GM19452 (cell line): ENCODE data around the gene ZNF613.
"Not testable (repeated sequence)": the region's sequence is repeated elsewhere in the genome, so short reads cannot be mapped to it uniquely, and the experiment has no call there.

Experiments
- ATAC-seq: cut with Tn5 transposase; IDR thresholded peaks from one replicate; pipeline ENCODE4 v1.9.1; 2021; ENCODE audit not compliant: unreplicated experiment

The ZNF613 gene

DNA sequence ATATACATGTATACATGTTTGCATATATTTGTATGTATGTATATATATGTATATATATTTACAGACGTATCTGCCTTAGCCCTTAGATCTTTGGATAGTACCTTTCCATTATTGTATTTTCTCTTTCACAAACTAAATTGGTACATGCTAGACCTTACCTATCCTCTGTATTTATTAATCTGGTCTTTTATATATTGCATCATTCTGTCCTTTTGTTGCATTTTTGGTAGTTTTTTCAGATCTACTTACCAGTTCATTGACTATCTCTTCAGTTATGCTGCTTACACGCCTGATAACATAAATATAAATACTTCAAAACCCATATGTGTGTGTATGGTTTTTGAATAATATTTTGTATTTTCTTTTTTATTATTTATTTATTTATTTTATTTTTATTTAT is 11.7 kb downstream of the ZNF613 start:
- no peak for ATAC-seq

- no peak for ATAC-seq
Observed at GRCh38 chr19:51944798-51945552, 17.7 kb downstream of the ZNF613 start.

GRCh38 chr19:51946602-51947001 is 19.3 kb downstream of the ZNF613 start:
- ATAC-seq, result no peak

DNA sequence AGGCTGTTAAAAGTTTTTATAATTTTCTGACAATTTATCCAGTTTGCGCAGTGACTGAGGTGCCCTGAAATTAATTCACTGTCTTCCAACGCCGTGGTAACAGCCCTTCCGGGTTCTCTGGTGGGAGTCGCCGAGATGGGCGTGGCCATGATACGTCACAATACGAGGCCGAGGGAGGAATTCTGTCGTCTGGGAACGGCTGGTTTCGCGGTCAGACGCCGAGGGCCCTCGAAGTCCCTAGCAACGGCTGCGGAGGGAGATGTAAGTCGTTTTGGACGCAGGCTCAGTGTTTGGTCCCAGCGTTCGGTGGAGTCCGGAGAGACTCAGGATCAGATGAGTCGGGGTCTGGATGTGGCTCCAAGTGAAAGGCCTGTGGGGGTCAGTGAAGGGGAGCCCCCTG is 21.7 kb downstream of the ZNF613 start:
- no peak for ATAC-seq

- ATAC-seq, result not testable (repeated sequence)
Observed at GRCh38 chr19:51957846-51958245, 30.6 kb downstream of the ZNF613 start.

DNA sequence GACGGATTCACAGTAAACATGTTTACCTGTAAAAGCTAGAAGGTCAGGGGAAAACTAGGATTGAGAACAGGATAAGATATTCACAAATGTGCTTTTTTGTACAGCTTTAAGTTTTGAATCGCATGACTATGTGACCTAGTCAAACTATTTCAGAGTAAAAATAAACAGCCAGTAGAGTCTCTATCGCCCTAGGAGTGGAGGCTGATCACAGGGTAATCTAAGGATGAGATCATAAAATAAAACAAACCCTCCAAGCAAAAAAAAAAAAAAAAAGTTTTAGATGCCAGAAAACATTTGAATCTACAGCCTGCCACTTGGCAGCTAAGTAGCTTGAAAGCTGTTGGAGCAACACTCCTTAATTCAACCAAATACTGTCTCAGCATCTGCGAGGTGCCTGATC is 32.5 kb downstream of the ZNF613 start:
- ATAC-seq, result no peak

DNA sequence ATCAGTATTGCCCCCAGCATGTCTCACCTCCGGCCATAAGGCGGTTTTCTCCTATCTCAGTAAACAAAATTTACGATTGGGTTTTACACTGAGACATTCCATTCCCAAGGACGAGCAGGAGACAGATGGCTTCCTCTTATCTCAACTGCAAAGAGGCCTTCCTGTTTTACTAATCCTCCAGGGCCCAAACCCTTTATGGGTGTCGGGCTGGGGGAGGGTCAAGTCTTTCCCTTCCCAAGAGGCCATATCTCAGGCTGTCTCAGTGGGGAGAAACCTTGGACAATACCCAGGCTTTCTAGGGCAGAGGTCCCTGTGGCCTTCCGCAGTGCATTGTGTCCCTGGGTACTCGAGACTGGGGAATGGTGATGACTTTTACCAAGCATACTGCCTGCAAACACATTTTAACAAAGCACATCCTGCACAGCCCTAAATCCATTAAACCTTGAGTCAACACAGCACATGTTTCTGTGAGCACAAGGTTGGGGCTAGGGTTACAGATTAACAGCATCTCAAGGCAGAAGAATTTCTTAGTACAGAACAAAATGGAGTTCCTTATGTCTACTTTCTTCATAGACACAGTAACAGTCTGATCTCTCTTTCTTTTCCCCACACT is 33.5 kb downstream of the ZNF613 start:
- ATAC-seq, result not testable (repeated sequence)

- no peak for ATAC-seq
Observed at GRCh38 chr19:51965583-51965982, 38.3 kb downstream of the ZNF613 start.

DNA sequence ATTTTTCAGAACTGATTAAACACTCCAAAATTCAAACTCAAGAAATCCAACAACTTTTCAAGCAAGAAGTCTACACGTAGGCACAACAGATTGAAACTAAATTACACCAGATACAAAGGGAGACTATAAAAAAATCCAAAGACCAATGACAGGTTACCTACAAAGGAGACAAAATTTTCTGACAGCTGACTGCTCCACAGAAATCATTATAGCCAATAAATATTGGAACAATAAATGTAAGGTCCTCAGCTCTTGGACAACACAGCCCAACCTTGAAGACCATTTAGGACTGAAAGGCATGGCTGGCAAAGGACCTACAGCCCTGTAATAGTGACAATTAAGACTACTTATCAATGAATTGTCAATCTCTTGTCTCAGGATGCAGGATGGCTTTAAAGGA is 43.4 kb downstream of the ZNF613 start:
- ATAC-seq, result no peak

DNA sequence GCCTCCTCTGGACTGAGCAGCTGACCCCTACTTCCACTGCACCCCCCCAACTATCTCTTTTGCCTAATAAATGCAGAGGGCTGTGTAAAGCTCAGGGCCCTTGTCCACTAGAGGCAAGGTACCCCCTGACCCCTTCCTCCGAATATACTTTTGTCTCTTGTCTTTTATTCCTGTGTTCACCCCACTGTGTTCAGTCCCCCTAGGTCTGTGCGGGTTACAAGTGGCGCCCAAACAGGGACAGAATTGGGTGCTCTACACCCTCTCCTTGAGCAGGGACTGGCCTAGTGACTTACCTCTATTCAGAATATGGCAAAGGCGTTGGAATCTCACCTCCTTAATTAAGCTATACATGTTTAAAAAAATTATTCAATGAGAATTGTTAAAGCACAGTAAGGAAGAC is 44.4 kb downstream of the ZNF613 start:
- no peak for ATAC-seq

GRCh38 chr19:51975787-51976186 is 48.5 kb downstream of the ZNF613 start:
- not testable (repeated sequence) for ATAC-seq

DNA sequence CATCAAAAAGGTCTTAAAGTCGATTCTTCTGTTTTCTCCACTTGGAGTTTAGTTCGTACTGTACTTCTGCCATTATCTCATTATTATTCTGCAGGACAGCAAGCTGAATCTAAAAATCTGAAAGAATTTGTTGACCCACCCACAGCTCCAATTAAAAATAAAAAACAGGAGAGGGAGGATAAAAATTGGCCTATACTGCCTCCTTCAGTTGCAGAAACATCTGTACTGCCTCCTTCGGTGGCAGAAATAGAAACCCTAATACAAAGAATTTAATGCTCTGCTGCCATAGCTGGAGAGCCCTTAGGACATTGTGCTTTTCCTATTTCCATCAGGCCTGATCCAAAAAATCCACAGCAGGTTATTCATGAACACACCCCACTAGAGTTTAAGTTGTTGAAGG is 49.6 kb downstream of the ZNF613 start:
- no peak for ATAC-seq

DNA sequence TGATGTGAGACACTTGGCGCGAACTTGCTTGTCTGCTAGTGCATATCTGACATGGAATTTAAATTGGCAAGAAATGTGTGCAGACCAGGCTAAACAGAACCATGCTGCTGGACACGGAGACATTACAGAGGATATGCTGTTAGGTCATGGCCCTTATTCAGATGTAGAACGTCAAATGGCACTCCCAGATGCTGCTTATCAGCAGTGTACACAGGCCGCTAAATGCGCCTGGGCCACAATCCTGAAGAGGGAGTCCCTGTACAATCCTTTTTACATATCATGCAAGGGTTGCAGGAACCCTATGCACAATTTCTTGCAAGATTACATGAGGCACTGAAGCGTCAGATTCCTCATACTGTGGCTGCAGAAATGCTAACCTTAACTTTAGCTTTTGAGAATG is 50.1 kb downstream of the ZNF613 start:
- no peak for ATAC-seq

GRCh38 chr19:51978882-51979281 is 51.6 kb downstream of the ZNF613 start:
- no peak for ATAC-seq

GRCh38 chr19:51980116-51980736 is 53.0 kb downstream of the ZNF613 start:
- no peak for ATAC-seq

GRCh38 chr19:51980926-51981325 is 53.7 kb downstream of the ZNF613 start:
- ATAC-seq, result not testable (repeated sequence)

DNA sequence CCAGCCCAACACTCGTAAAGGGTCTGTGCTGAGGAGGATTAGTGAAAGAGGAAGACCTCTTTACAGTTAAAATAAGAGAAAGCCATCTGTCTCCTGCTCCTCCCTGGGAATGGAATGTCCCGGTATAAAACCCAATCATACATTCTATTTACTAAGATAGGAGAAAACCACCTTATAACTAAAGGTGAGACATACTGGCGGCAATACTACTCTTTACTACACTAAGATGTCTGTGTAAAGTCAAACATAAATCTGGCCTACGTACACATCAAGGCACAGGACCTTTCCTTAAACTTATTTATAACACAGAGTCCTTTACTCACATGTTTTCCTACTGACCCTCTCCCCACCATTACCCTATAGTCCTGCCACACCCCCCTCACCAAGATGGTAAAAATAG is 56.1 kb downstream of the ZNF613 start:
- ATAC-seq, result no peak

- peak; percentile 94 for ATAC-seq
Observed at GRCh38 chr19:51986309-51987291, 59.3 kb downstream of the ZNF613 start, which contains the start of gene ZNF350. Gene ZNF350, minus strand, starts transcription at chr19:51986840. Its CDS starts 12,480 bp downstream, at chr19:51974360.

GRCh38 chr19:51993422-51993821 is 66.2 kb downstream of the ZNF613 start:
- no peak for ATAC-seq

- no peak for ATAC-seq
Observed at GRCh38 chr19:51994048-51994644, 66.9 kb downstream of the ZNF613 start.
